Measurements from ENCODE around the gene SNX18. TPM values are rescaled to one million over a fixed set of nuclear protein-coding genes. Genes with fewer than 3 reads are reported as not detected.

The SNX18 gene
- total RNA-seq, 6 experiments from 2014 or later = 14.1 to 35.3 (median 19.4) TPM

DNA sequence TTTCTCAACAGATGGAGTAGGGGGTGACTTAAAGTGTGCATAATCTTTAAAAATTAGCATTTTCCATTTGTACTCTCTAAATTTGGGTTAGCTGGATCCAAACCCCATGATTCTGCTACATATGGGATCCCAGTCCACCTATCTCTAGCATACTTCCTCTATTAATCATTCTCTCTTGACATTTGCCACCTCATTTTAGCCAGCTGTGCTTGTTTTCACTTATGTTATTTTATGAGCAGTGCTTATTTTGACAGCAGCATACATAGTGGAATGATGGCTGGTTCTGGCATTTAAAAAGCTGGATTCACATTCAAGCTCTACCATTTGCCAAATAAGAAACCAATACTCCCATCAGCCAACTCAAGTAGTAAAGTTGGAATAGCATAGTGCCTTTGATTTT, 22.5 kb upstream of the SNX18 start:
- intact Hi-C loops (cut with DNase I) = no loop called here
- TF ChIP-seq, protein P1, sequence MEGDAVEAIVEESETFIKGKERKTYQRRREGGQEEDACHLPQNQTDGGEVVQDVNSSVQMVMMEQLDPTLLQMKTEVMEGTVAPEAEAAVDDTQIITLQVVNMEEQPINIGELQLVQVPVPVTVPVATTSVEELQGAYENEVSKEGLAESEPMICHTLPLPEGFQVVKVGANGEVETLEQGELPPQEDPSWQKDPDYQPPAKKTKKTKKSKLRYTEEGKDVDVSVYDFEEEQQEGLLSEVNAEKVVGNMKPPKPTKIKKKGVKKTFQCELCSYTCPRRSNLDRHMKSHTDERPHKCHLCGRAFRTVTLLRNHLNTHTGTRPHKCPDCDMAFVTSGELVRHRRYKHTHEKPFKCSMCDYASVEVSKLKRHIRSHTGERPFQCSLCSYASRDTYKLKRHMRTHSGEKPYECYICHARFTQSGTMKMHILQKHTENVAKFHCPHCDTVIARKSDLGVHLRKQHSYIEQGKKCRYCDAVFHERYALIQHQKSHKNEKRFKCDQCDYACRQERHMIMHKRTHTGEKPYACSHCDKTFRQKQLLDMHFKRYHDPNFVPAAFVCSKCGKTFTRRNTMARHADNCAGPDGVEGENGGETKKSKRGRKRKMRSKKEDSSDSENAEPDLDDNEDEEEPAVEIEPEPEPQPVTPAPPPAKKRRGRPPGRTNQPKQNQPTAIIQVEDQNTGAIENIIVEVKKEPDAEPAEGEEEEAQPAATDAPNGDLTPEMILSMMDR (IDR thresholded peaks at IDR 0.05) = no peak
- TF ChIP-seq POLR2A (IDR thresholded peaks at IDR 0.05) = no peak
- no peak for DNase-seq

DNA sequence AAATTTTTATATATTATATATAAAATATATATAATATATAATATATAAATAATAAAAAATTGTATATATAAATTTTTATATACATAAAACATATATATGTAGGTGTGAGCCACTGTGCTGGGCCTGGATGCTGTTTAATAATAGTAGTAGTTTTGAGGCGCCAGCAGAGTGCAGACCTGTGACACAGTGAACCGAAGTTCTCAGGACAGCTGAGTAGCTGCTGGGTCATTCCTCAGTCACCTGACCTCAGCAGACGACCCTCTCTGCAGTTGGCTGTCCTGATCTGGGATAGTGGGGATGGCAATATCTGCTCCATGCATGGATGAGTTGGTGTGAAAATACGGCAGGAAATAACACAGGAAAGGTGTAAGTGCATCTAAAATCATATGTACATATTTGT, 3.3 kb upstream of the SNX18 start:
- H3K4me3 ChIP-seq = no peak overlapping the region
- no peak for TF ChIP-seq POLR2A (IDR thresholded peaks at IDR 0.05)
- TF ChIP-seq, protein P1 (IDR thresholded peaks at IDR 0.05) = peak in 1 of 4 donors; percentile 6
- H3K9me3 ChIP-seq = no peaks in the 10 kb centered on the region
- DNase-seq (no peak), ATAC-seq (peak in 1 of 4 donors; percentile 44)
- H3K27ac ChIP-seq = no peak overlapping the region
- no peaks in the 10 kb centered on the region for H3K36me3 ChIP-seq
- intact Hi-C loops (cut with DNase I) = loop anchor here (10.0 kb wide), 2 partner anchors 251 to 331 kb away; no protein-coding TSS in a partner anchor
- no peaks in the 10 kb centered on the region for H3K27me3 ChIP-seq
- WGBS (ENCODE audit: insufficient coverage, low coverage, low lambda C conversion rate, missing lambda C conversion rate) = 2% methylated on average over 4 of the region's 4 CpGs
- H3K4me1 ChIP-seq = peaks cover 0 to 15% (median 0%) of the 10 kb centered on the region in 4 donors

More for the DNA sequence above, 22.5 kb upstream of the SNX18 start:
- Histone ChIP-seq H3K36me3 (no peaks in the 10 kb centered on the region), H3K27me3 (no peaks in the 10 kb centered on the region), H3K9me3 (no peaks in the 10 kb centered on the region), H3K4me3 (no peak overlapping the region), H3K4me1 (no peaks in the 10 kb centered on the region), H3K27ac (no peak overlapping the region)
- ATAC-seq = no peak

DNA sequence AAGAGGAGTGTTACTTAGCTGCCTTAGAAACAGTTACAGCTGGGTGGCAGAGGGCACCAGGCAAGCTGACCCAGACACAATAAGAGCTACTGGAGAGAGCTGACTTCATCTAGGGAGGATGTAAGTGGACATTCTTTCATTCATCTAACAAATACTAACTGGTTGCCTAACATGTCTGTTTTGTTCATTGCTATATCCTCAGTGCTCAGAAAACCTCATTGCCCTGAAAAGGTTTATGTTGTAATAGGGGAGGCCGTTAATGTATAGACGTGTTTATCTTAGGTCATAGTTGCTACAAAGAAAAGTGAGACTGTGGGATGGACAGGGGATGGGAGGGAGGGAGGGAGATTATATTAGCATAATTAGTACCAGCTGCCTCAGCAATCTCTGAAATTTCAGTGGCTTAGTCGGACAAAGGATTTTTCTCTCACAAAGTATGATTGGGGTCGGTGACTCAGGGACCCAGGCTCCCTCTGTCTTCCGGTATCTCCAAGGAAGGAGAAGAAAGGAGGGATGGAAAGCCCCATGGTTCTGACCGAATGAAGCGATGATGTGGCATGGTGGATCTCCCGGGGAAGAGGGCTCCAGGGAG, 2.6 kb upstream of the SNX18 start:
- TF ChIP-seq, protein P1 (IDR thresholded peaks at IDR 0.05) = no peak
- no peak for TF ChIP-seq POLR2A (IDR thresholded peaks at IDR 0.05)
- intact Hi-C loops (cut with DNase I) = loop anchor here (5.0 to 10.0 kb wide), 3 partner anchors 250 to 332 kb away; no protein-coding TSS in a partner anchor
- no peak for ATAC-seq
- no peak for DNase-seq
- no peaks in the 10 kb centered on the region for H3K27me3 ChIP-seq
- H3K36me3 ChIP-seq = no peaks in the 10 kb centered on the region
- no peak overlapping the region for H3K4me3 ChIP-seq
- peaks cover 0 to 21% (median 0%) of the 10 kb centered on the region in 4 donors for H3K4me1 ChIP-seq
- H3K27ac ChIP-seq = no peak overlapping the region
- WGBS (ENCODE audit: insufficient coverage, low coverage, low lambda C conversion rate, missing lambda C conversion rate) = 62% methylated on average over 6 of the region's 8 CpGs
- H3K9me3 ChIP-seq = no peaks in the 10 kb centered on the region

DNA sequence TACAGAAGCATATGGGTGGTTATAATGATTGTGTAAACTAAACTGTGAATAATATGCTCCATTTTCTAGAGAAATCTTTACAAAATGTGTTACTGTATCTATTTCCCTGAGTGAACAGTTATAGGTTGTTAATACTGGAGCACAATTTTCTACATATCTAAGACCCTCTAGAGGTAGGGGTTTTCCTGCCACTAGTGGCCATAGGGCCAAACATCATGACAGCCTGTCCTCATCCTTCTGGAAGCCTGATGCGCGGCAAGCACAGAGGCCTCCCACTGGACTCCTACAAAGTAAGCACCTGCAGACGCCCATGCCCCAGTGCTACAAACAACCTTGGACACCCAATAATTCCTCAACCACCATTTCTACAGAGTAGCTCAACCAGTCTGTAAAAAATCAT, 1.9 kb upstream of the SNX18 start:
- WGBS (ENCODE audit: insufficient coverage, low coverage, low lambda C conversion rate, missing lambda C conversion rate) = 57% methylated on average over 1 of the region's 3 CpGs
- Histone ChIP-seq H3K27ac (no peak overlapping the region), H3K9me3 (no peaks in the 10 kb centered on the region), H3K4me3 (no peak overlapping the region), H3K4me1 (peaks cover 0 to 22% (median under 1%) of the 10 kb centered on the region in 4 donors), H3K27me3 (no peaks in the 10 kb centered on the region), H3K36me3 (no peaks in the 10 kb centered on the region)
- no peak for DNase-seq
- TF ChIP-seq, protein P1 (IDR thresholded peaks at IDR 0.05) = no peak
- no peak for TF ChIP-seq POLR2A (IDR thresholded peaks at IDR 0.05)
- ATAC-seq = no peak
- intact Hi-C loops (cut with DNase I) = loop anchor here (5.0 to 10.0 kb wide), 3 partner anchors 249 to 332 kb away; no protein-coding TSS in a partner anchor
